Neural progenitor cell (in vitro differentiated cells): Measurements from ENCODE around the gene HTR3A. TPM values are rescaled to one million over a fixed set of nuclear protein-coding genes. Genes with fewer than 3 reads are reported as not detected.

Source experiments
- DNase-seq: peaks from one replicate; pipeline ENCODE4 v3.0.0-alpha.2; 2016; ENCODE audit warnings: low spot score
- H2AFZ ChIP-seq: fragments of 200-600 bp; sonication (generic); replicated peaks from 2 replicates; pipeline ENCODE4 v1.6.1; 2016; ENCODE audit warnings: antibody characterized with exemption
- H3F3A ChIP-seq: fragments of 200-600 bp; sonication (generic); 2 replicates; pipeline ENCODE4 v1.6.1; 2016; ENCODE audit warnings: antibody characterized with exemption, low read depth
- H3K27ac ChIP-seq: fragments of 200-600 bp; sonication (generic); 2 replicates; pipeline ENCODE4 v1.5.1; 2016; ENCODE audit warnings: mild to moderate bottlenecking
- H3K27me3 ChIP-seq: fragments of 200-600 bp; sonication (generic); 2 replicates; pipeline ENCODE4 v1.6.1; 2016; ENCODE audit warnings: mild to moderate bottlenecking, moderate library complexity
- H3K36me3 ChIP-seq: fragments of 200-600 bp; sonication (generic); 2 replicates; pipeline ENCODE4 v1.5.1; 2016
- H3K4me1 ChIP-seq: fragments of 200-600 bp; sonication (generic); 2 replicates; pipeline ENCODE4 v1.6.1; 2016; ENCODE audit warnings: mixed run types
- H3K4me2 ChIP-seq: fragments of 200-600 bp; sonication (generic); 2 replicates; pipeline ENCODE4 v1.6.1; 2016
- H3K4me3 ChIP-seq: fragments of 200-600 bp; sonication (generic); 2 replicates; pipeline ENCODE4 v1.5.1; 2016
- H3K79me2 ChIP-seq: fragments of 200-600 bp; sonication (generic); 2 replicates; pipeline ENCODE4 v1.6.1; 2016; ENCODE audit warnings: low read depth
- H3K9ac ChIP-seq: fragments of 200-600 bp; sonication (generic); 2 replicates; pipeline ENCODE4 v1.6.1; 2016
- H3K9me3 ChIP-seq: fragments of 200-600 bp; sonication (generic); 2 replicates; pipeline ENCODE4 v1.5.1; 2016; ENCODE audit warnings: low read depth
- H4K20me1 ChIP-seq: fragments of 200-600 bp; sonication (generic); 2 replicates; pipeline ENCODE4 v1.6.1; 2016; ENCODE audit warnings: low read depth
- H3K27ac Mint-ChIP-seq: 3 replicates; pipeline ENCODE4 v1.8.0; 2021; ENCODE audit warnings: mixed read lengths
- H3K27me3 Mint-ChIP-seq: 2 replicates; pipeline ENCODE4 v1.8.0; 2022; ENCODE audit warnings: low read depth, mild to moderate bottlenecking, inconsistent platforms, moderate library complexity, mixed read lengths; ENCODE audit not compliant: insufficient read depth
- H3K36me3 Mint-ChIP-seq: 3 replicates; pipeline ENCODE4 v1.8.0; 2021; ENCODE audit warnings: mixed read lengths
- H3K4me1 Mint-ChIP-seq: 3 replicates; pipeline ENCODE4 v1.8.0; 2021; ENCODE audit warnings: mixed read lengths
- H3K4me3 Mint-ChIP-seq: 3 replicates; pipeline ENCODE4 v1.8.0; 2021; ENCODE audit warnings: mild to moderate bottlenecking, moderate library complexity, mixed read lengths
- H3K9me3 Mint-ChIP-seq: 3 replicates; pipeline ENCODE4 v1.8.0; 2020; ENCODE audit warnings: mixed read lengths
- EZH2 ChIP-seq: fragments of 200-600 bp; sonication (generic); IDR thresholded peaks from 2 replicates; pipeline ENCODE4 v1.6.1; 2017; ENCODE audit warnings: antibody characterized with exemption, mild to moderate bottlenecking, moderate library complexity
- total RNA-seq: library from RNA; depleted of rRNA; stranded (reverse); fragments of >200 nt; gene quantifications from 2 replicates; pipeline ENCODE4 v1.2.3, GENCODE V29; 2015; ENCODE audit warnings: low replicate concordance

Gene HTR3A
- total RNA-seq, 1 donor from 2014 or later = not detected

- Histone ChIP-seq H4K20me1 (no peaks in the 10 kb centered on the region), H3F3A (peaks cover 3% of the 10 kb centered on the region), H3K9me3 (no peaks in the 10 kb centered on the region), H3K4me1 (peaks cover 7% of the 10 kb centered on the region), H3K27ac (no peak overlapping the region), H3K9ac (no peak overlapping the region), H2AFZ (no peak overlapping the region), H3K36me3 (no peaks in the 10 kb centered on the region), H3K27me3 (no peaks in the 10 kb centered on the region), H3K4me3 (no peak overlapping the region), H3K4me2 (no peak overlapping the region), H3K79me2 (no peaks in the 10 kb centered on the region)
- no peak for TF ChIP-seq EZH2
- Mint-ChIP-seq H3K27me3 (peaks cover 26% of the 10 kb centered on the region), H3K4me1 (peaks cover 40% of the 10 kb centered on the region), H3K4me3 (no peak overlapping the region), H3K36me3 (no peaks in the 10 kb centered on the region), H3K27ac (no peak overlapping the region), H3K9me3 (peaks cover 2% of the 10 kb centered on the region)
- no peak for DNase-seq
These were observed 64.6 kb downstream of the HTR3A start for GRCh38 chr11:114039551-114039950.

Other genes starting within 250 kb of the HTR3A start
- gene ZW10, start 201.4 kb upstream of the HTR3A start, total RNA-seq = 30.6 and 35.7 TPM in 2 replicates
- not detected in 2 replicates for gene CLDN25, start 195.3 kb upstream of the HTR3A start, total RNA-seq
- 14.2 and 15.1 TPM in 2 replicates for gene USP28, start 99.5 kb upstream of the HTR3A start, total RNA-seq
- gene HTR3B, start 70.3 kb upstream of the HTR3A start, total RNA-seq = not detected in 2 replicates
- gene ZBTB16, start 84.6 kb downstream of the HTR3A start, total RNA-seq = 17.7 and 29.7 TPM in 2 replicates